ENCODE data around the gene AKAP3.

Gene AKAP3

GRCh38 chr12:4648501-4649357 is at the start of gene AKAP3, which contains the start of gene NDUFA9:
AKAP3 (minus strand) TSS chr12:4649051; CDS start chr12:4638196, 10,855 bp downstream.
NDUFA9 (plus strand) TSS chr12:4649114; CDS start chr12:4649127, 13 bp downstream.
- DNase-seq, result peak; percentile 77

DNA sequence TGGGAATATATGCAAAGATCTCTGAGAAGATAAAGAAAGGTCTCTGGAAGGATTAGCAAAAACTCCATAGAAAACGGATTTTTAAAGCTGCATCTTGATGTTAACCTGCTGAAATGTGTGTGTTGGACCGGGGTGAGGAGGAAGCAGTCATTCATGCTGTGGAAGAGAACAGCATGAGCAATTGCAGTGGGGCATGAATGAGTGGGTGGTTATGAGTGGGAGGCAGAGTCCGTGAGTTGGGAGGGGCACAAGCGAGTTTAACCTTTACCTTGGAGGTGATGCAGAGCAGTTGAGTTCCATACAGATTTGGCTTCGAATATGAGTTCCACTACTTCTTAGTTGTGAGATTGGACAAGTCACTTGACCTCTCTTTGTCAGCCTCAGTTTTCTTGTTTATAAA is 41.9 kb upstream of the AKAP3 start:
- no peak for DNase-seq

- DNase-seq, result no peak
These were observed 36.5 kb upstream of the AKAP3 start for GRCh38 chr12:4685317-4685716.

GRCh38 chr12:4681732-4682131 is 32.9 kb upstream of the AKAP3 start:
- DNase-seq, result no peak

- DNase-seq, result no peak
These were observed 30.9 kb upstream of the AKAP3 start for GRCh38 chr12:4679711-4680110.

- DNase-seq, result no peak
These were observed 16.4 kb upstream of the AKAP3 start for GRCh38 chr12:4665236-4665635.

GRCh38 chr12:4663971-4664505 is 15.2 kb upstream of the AKAP3 start:
- no peak for DNase-seq

DNA sequence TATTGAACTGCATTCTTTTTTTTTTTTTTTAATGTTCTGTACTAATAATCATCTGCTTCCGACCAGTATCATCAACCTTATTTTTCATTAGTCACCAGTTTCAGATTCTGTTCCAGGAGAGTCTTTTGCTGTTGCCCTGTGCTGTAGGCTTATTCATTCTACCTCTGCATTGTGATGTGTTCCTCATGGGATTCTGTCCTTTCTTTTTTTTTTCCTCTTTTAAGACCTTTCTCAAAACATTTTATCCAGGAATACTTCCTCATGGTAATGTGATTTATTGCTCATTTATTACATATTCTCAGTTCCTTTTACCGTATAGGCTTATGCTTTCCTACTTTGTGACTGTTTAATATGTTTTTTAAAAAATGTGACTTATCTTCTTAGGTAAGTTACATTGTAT is 4.8 kb upstream of the AKAP3 start:
- no peak for DNase-seq

GRCh38 chr12:4653257-4653656 is 4.4 kb upstream of the AKAP3 start:
- DNase-seq, result no peak

DNA sequence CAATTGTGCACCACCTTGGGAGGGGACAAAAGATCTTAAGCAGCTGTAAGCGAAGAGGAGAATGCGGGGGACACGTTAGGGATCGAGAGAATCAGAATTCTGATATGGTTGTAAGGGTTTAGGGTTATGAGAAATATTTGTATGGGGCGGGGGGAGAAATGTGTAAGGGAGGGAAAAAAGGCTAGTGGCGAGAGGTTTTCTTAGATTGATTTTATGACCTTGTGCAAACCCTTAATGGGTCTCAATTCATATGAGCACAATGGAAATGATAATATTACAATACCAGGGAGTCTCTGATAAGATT is 459 bp upstream of the AKAP3 start:
- no peak for DNase-seq

DNA sequence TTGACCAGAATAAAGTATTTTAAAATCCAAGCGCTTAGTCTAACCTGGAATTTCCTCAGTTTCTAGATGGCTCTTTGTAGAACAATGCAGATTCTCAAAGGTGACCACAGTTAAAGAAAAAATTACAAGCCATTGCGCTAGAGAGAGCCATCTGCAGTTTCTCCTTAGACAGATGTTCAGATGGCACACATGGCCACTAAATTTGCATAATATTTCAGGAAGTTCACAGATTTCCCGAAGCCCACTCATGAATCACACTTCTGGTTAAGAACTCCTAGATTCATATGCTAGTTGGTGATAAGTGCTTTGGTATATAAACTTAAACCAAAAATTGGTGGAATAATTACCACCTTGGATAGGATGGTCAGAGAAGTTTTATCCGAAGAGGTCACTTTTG is 749 bp downstream of the AKAP3 start:
- DNase-seq, result no peak

DNA sequence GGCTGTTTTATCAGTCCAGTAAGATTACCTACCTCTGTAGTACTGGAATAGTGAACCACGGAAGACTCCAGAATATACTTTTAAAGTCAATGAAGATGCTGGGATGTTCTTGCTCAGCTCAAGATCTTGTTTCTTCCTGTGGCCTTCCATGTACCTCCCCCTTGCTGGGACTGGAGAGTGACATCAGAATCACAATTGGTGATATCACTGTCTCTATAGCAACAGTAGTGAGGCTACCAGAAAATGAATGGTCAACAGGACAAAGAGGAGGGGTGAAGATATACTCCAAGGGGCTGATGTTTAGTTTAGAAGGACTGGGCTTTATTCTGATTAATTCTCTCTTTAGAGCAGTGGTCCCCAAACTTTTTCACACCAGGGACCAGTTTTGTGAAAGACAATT is 3.8 kb downstream of the AKAP3 start:
- no peak for DNase-seq

DNA sequence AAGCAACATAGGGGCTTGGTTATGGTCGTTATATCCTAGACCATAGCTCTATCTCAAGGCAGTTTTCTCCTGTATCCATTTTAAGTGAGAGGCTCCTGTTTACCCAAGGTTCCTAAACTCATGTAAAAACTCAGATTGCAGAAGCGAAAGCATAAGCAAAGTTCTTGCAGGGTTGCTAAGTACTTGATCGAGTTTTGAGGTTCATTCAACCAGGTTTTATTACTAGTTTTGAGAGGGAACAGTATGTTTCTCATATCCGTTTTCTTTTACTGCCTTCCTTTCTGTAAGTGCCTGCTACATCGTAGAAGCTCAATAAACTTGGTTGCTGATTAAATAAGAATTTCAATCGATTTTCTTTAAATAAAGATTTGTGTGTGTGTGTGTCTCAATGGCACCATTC is 5.1 kb downstream of the AKAP3 start:
- DNase-seq, result no peak

GRCh38 chr12:4630262-4630661 is 18.6 kb downstream of the AKAP3 start:
- DNase-seq, result no peak

- DNase-seq, result no peak
These were observed 20.4 kb downstream of the AKAP3 start for GRCh38 chr12:4628406-4628805.

- no peak for DNase-seq
These were observed 22.3 kb downstream of the AKAP3 start for GRCh38 chr12:4626543-4626942.

DNA sequence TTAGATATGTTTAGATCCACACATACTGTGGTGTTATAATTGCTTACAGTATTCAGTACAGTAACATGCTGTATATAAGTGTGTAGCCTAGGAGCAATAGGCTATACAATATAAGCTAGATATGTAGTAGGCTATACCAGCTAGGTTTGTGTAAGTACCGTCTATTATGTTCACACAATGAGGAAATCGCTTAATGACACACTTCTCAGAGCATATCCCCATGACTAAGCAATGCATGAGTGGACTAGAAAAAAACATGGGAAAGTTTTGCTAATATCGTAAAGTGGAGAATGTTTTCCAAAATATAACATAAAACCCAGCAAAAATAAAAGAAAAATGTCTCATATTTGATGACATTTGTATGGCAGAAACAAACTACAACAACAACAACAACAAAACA is 27.3 kb downstream of the AKAP3 start:
- no peak for DNase-seq

DNA sequence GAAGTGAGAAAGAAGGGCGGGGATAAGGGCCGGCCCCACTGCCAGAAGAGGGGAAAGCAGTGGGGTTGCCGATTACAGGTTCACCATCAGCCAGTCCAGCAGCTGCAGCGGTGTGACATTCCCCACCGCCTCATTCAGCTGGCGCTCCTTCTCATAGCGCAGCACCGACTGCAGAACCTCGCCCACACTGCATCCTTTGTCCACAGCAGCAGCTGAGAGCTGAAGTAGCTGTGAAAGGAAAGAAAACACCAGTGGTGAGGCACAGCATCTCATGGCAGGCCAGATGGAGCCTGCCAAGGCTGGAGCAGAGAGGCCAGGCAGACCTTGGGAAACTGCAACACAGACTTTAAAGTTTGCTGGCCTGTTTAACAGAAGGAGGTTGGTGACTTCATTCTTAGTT is 33.2 kb downstream of the AKAP3 start:
- no peak for DNase-seq

- no peak for DNase-seq
These were observed 38.4 kb downstream of the AKAP3 start for GRCh38 chr12:4610481-4610880.

- no peak for DNase-seq
These were observed 39.8 kb downstream of the AKAP3 start for GRCh38 chr12:4609071-4609470.

- DNase-seq, result no peak
These were observed 41.8 kb downstream of the AKAP3 start for GRCh38 chr12:4607056-4607455.

DNA sequence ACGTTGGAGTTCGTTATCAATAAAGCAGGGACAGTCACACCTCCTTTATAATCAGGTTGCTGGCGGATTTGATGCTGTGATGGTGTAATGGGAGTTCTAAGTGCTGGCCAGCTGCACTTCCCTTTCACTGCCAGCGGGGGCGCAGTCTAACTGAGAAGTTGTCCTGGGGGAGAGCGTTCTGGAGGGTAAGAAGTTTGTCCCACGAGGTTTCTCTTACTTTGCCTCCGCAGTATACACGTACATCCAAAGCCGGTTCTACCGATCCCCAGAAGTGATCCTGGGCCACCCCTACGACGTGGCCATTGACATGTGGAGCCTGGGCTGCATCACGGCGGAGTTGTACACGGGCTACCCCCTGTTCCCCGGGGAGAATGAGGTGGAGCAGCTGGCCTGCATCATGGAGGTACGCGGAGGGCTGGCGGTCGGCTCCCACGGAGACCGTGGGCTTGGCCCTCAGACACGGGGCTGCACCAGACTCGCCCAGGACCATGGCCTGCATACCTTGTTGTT is 44.1 kb downstream of the AKAP3 start:
- peak; percentile 80 for DNase-seq

- no peak for DNase-seq
These were observed 44.9 kb downstream of the AKAP3 start for GRCh38 chr12:4603946-4604345.

DNA sequence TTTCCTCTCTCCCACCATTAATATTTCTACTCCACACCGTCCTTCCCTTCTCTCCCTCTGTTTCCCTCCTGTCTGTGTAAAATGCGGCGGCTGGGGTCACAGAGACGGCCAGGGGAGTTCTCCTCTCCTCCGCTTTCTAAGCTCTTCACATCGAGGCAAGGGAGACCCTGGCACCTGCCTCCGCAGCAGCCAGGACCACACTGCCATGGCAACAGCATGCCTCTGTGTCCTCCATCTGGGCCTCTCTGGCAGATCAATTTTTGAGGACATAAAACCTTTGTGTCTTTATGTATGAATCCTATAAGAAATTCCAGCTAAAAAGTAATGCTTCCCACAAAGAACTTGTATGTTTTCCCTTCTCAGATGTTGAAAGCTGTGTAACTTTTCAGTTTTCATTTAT is 45.4 kb downstream of the AKAP3 start:
- DNase-seq, result no peak

DNA sequence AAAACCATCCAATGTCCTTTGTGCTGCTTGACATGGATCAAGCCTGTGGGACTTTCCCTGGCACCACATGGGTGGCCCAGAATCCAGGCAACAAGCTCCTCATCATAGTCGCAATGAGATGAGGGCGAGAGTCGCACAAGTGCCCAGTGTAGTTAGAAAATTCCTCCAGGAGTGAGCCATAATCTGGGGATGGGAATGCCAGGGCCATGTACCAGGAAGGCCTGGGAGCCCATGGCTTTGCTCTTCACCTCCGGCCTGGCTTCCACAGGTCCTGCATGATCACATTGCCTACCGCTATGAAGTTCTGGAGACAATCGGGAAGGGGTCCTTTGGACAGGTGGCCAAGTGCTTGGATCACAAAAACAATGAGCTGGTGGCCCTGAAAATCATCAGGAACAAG is 53.0 kb downstream of the AKAP3 start:
- DNase-seq, result no peak
